Forelimb muscle (tissue), 1 donor: Measurements from ENCODE around the gene HSD3B7. TPM values are rescaled to one million over a fixed set of nuclear protein-coding genes. Genes with fewer than 3 reads are reported as not detected.

Experiments
- DNase-seq: peaks from one replicate; pipeline ENCODE4 v3.0.0-alpha.2; 2013; ENCODE audit warnings: low read depth
- polyA plus RNA-seq: library from polyadenylated mRNA; unstranded; fragments of 120-200 nt; gene quantifications from one replicate; pipeline ENCODE4 v1.2.1, GENCODE V29; 2013; ENCODE audit not compliant: insufficient read length

HSD3B7 gene
- polyA plus RNA-seq, 1 donor = 8.9 TPM

- no peak for DNase-seq
These were observed 37.7 kb downstream of the HSD3B7 start for GRCh38 chr16:31022544-31023251.

DNA sequence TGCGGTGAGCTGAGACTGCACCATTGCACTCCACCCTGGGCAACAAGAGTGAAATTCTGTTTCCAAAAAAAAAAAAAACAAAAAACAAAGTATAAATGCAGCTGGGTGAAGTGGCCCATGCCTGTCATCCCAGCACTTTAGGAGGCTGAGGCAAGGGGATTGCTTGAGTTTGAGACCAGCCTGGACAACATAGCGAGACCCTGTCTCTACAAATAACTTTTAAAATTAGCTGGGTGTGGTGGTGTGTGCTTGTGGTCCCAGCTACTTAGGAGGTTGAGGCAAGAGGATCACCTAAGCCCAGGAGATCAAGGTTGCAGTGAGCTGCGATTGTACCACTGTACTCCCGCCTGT is 38.2 kb downstream of the HSD3B7 start:
- DNase-seq = no peak

DNA sequence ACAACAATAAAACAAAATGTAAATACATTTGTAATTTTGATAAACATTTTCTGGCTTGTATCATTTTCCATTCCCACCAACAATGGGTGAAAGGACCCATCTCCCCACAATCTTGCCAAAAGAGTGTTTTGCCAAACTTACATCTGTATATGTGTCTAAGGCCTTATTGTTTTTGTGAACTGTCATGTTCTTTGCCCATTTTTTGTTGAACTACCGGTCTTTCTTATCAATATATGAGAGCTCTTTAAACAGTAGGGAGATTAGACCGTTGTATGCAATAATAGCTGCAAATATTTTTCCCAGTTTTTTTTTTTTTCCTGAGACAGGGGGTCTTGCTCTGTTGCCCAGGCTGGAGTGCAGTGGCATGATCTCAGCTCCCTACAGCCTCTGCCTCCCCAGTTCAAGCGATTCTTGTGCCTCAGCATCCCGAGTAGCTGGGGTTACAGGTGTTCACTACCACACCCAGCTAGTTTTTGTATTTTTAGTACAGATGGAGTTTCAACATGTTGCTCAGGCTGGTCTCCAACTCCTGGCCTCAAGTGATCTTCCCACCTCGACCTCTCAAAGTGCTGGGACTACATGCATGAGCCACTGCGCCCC is 38.7 kb downstream of the HSD3B7 start:
- DNase-seq = no peak

GRCh38 chr16:31025339-31025738 is 40.3 kb downstream of the HSD3B7 start:
- no peak for DNase-seq

DNA sequence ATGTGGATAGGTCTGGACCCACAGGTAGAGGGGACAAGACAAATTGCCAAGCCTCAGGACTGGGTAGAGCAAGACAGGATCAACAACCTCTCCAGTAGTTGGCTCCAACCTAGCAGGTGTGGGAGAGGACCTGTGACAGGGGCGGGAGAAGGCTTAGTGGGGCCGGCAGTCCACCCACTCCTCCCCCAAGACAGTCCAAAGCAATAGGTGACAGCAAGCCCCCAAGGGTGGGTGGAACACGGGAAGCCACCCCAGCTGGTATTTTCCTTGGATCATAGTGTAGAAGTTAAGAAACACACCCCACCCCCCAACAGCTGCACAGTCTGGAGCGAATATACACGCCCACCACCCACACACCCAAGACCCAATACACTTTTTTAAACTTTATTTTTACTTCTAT is 44.3 kb downstream of the HSD3B7 start:
- no peak for DNase-seq

- DNase-seq = no peak
These were observed 46.3 kb downstream of the HSD3B7 start for GRCh38 chr16:31031276-31031675.

- DNase-seq = peak; percentile 96
These were observed 48.0 kb downstream of the HSD3B7 start, which contains the start of gene STX4 for GRCh38 chr16:31032736-31033708. Gene STX4 (plus strand): TSS chr16:31033558. CDS start chr16:31033806, 248 bp downstream.

- DNase-seq = peak; percentile 78
These were observed 48.9 kb downstream of the HSD3B7 start for GRCh38 chr16:31033709-31034492.

DNA sequence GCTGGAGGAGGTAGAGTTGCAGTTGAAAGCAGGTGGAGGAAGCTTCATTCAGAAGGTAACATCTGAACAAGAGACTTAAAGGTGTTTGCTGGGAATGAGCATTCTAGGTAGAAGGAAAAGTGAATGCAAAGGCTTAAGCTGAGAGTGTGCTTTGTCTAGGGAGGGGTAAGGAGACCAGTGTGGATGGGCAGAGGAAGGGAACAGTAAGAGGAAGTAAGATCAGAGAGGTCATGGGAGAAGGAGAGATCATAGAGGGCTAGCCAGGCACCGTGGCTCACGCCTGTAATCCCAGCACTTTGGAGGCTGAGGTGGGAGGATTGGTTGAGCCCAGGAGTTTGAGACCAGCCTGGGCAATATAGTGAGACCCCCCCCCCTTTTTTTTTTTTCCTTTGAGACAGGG is 51.7 kb downstream of the HSD3B7 start:
- no peak for DNase-seq

Other genes with a start within 250 kb of the HSD3B7 start
- 12.7 TPM for gene PHKG2, start 236.8 kb upstream of the HSD3B7 start, polyA plus RNA-seq
- gene CFAP119, start 223.1 kb upstream of the HSD3B7 start, polyA plus RNA-seq = 1.3 TPM
- gene RNF40, start 222.9 kb upstream of the HSD3B7 start, polyA plus RNA-seq = 40.2 TPM
- 12.3 TPM for gene ZNF629, start 198.0 kb upstream of the HSD3B7 start, polyA plus RNA-seq
- 29.0 TPM for gene BCL7C, start 91.1 kb upstream of the HSD3B7 start, polyA plus RNA-seq
- 12.8 TPM for gene CTF1, start 88.6 kb upstream of the HSD3B7 start, polyA plus RNA-seq
- gene FBXL19, start 61.6 kb upstream of the HSD3B7 start, polyA plus RNA-seq = 10.9 TPM
- 9.9 TPM for gene ORAI3, start 36.1 kb upstream of the HSD3B7 start, polyA plus RNA-seq
- 11.9 TPM for gene SETD1A, start 27.5 kb upstream of the HSD3B7 start, polyA plus RNA-seq
- gene STX1B, start 25.4 kb downstream of the HSD3B7 start, polyA plus RNA-seq = 1.9 TPM
- 43.0 TPM for gene STX4, start 48.4 kb downstream of the HSD3B7 start, polyA plus RNA-seq
- gene ZNF668, start 89.0 kb downstream of the HSD3B7 start, polyA plus RNA-seq = 8.7 TPM
- 10.0 TPM for gene ZNF646, start 89.2 kb downstream of the HSD3B7 start, polyA plus RNA-seq
- gene PRSS53, start 103.7 kb downstream of the HSD3B7 start, polyA plus RNA-seq = 4.9 TPM
- 61.3 TPM for gene VKORC1, start 109.6 kb downstream of the HSD3B7 start, polyA plus RNA-seq
- gene BCKDK, start 123.2 kb downstream of the HSD3B7 start, polyA plus RNA-seq = 25.2 TPM
- gene KAT8, start 132.5 kb downstream of the HSD3B7 start, polyA plus RNA-seq = 54.9 TPM
- gene PRSS8, start 150.5 kb downstream of the HSD3B7 start, polyA plus RNA-seq = 0.09 TPM
- gene PRSS36, start 164.9 kb downstream of the HSD3B7 start, polyA plus RNA-seq = 1.0 TPM
- gene FUS, start 194.9 kb downstream of the HSD3B7 start, polyA plus RNA-seq = 351 TPM
- gene PYCARD, start 217.6 kb downstream of the HSD3B7 start, polyA plus RNA-seq = 4.8 TPM
- gene TRIM72, start 228.9 kb downstream of the HSD3B7 start, polyA plus RNA-seq = 82.7 TPM
- 2.1 TPM for gene PYDC1, start 231.9 kb downstream of the HSD3B7 start, polyA plus RNA-seq